HG03064 (cell line): ENCODE results near the gene MRTFA.

Source experiments
- ATAC-seq: cut with Tn5 transposase; IDR thresholded peaks from one replicate; pipeline ENCODE4 v1.9.1; 2021; ENCODE audit warnings: low read depth; ENCODE audit not compliant: unreplicated experiment

The MRTFA gene

GRCh38 chr22:40417881-40418280, 218.6 kb downstream of the MRTFA start:
- no peak for ATAC-seq

GRCh38 chr22:40417041-40417440, 219.5 kb downstream of the MRTFA start:
- no peak for ATAC-seq

- ATAC-seq, result no peak
Measured at GRCh38 chr22:40416636-40417035, 219.9 kb downstream of the MRTFA start.

- no peak for ATAC-seq
Measured at GRCh38 chr22:40416267-40416570, 220.3 kb downstream of the MRTFA start.

- no peak for ATAC-seq
Measured at GRCh38 chr22:40415531-40416266, 220.8 kb downstream of the MRTFA start.

GRCh38 chr22:40414838-40415505, 221.5 kb downstream of the MRTFA start:
- no peak for ATAC-seq

GRCh38 chr22:40414311-40414710, 222.2 kb downstream of the MRTFA start:
- ATAC-seq, result no peak

GRCh38 chr22:40413873-40414272, 222.6 kb downstream of the MRTFA start:
- ATAC-seq, result no peak

- no peak for ATAC-seq
Measured at GRCh38 chr22:40412441-40412840, 224.1 kb downstream of the MRTFA start.

GRCh38 chr22:40411506-40411861, 225.0 kb downstream of the MRTFA start:
- ATAC-seq, result no peak

GRCh38 chr22:40410731-40411505, 225.6 kb downstream of the MRTFA start:
- ATAC-seq, result no peak

- no peak for ATAC-seq
Measured at GRCh38 chr22:40410272-40410671, 226.2 kb downstream of the MRTFA start.

- no peak for ATAC-seq
Measured at GRCh38 chr22:40409613-40410113, 226.9 kb downstream of the MRTFA start.

GRCh38 chr22:40408718-40409612, 227.6 kb downstream of the MRTFA start:
- ATAC-seq, result no peak

- no peak for ATAC-seq
Measured at GRCh38 chr22:40407831-40408717, 228.4 kb downstream of the MRTFA start.

- ATAC-seq, result no peak
Measured at GRCh38 chr22:40407021-40407761, 229.3 kb downstream of the MRTFA start.

GRCh38 chr22:40406063-40406890, 230.2 kb downstream of the MRTFA start:
- ATAC-seq, result no peak
